Measurements from ENCODE around the gene IL1RAP.

- TF ChIP-seq POLR2A (IDR thresholded peaks at IDR 0.05) (no peak), CTCF (IDR thresholded peaks at IDR 0.05) (no peak)
These were observed 127.7 kb downstream of the IL1RAP start for GRCh38 chr3:190641564-190641963.

All from body of pancreas (tissue), 4 donors.